HEK293 (cell line): ENCODE results near the gene NAXE.

Experiments
- KLF1 ChIP-seq: fragments of 450-650 bp; formaldehyde crosslinking; IDR thresholded peaks from 2 replicates; pipeline ENCODE4 v1.5.1; 2016; ENCODE audit warnings: missing biosample characterization, missing genetic modification characterization
- YY1 ChIP-seq: fragments of 450-650 bp; formaldehyde crosslinking; IDR thresholded peaks from 2 replicates; pipeline ENCODE4 v1.5.1; 2018; ENCODE audit warnings: missing biosample characterization, missing genetic modification characterization
- ZBTB8A ChIP-seq: fragments of 450-650 bp; formaldehyde crosslinking; IDR thresholded peaks from 2 replicates; pipeline ENCODE4 v1.5.1; 2016; ENCODE audit warnings: missing biosample characterization, missing genetic modification characterization
- ZNF266 ChIP-seq: fragments of 450-650 bp; formaldehyde crosslinking; IDR thresholded peaks from 2 replicates; pipeline ENCODE4 v1.5.1; 2016; ENCODE audit warnings: missing biosample characterization, missing genetic modification characterization, low read depth

GRCh38 chr1:156599811-156600210, 8.2 kb downstream of the NAXE start:
- TF ChIP-seq ZNF266 (tag by site-specific recombination) (no peak), KLF1 (tag by site-specific recombination) (no peak), YY1 (no peak), ZBTB8A (tag by site-specific recombination) (no peak)
